Peyer's patch (tissue), 4 donors: Measurements from ENCODE around the gene PYCARD. TPM values are rescaled to one million over a fixed set of nuclear protein-coding genes. Genes with fewer than 3 reads are reported as not detected.
"Not testable (repeated sequence)": the region's sequence is repeated elsewhere in the genome, so short reads cannot be mapped to it uniquely, and the experiment has no call there.

Source experiments
- DNase-seq, 3 donors: peaks; one replicate each; pipeline ENCODE4 v3.0.0-alpha.2; 2017 to 2019
- H3K27ac ChIP-seq, 4 donors: fragments of 200-600 bp; sonication (generic); one replicate each; pipeline ENCODE4 v1.5.1; 2016 to 2019
- H3K27me3 ChIP-seq, 2 donors: fragments of 200-600 bp; sonication (generic); one replicate each; pipeline ENCODE4 v1.5.1; 2019
- H3K36me3 ChIP-seq, 3 donors: fragments of 200-600 bp; sonication (generic); one replicate each; pipeline ENCODE4 v1.5.1; 2016 to 2019
- H3K4me1 ChIP-seq, 4 donors: fragments of 200-600 bp; sonication (generic); one replicate each; pipeline ENCODE4 v1.5.1; 2016 to 2019
- H3K4me3 ChIP-seq, 4 donors: fragments of 200-600 bp; sonication (generic); 1 replicate in 3 of 4; 2 replicates in 1 of 4; pipeline ENCODE4 v1.5.1; 2016 to 2019; ENCODE audit warnings: mild to moderate bottlenecking in 1 of 4
- H3K9me3 ChIP-seq, 4 donors: fragments of 200-600 bp; sonication (generic); one replicate each; pipeline ENCODE4 v1.5.1; 2016 to 2019; ENCODE audit warnings: mild to moderate bottlenecking in 1 of 4
- CTCF ChIP-seq, 6 experiments: fragments of 450-650 bp in 4 of 6; fragments of 200-600 bp in 2 of 6; sonication (generic) in 1 of 6; IDR thresholded peaks; one replicate each; pipeline ENCODE4 v1.5.1; 2017 to 2019; ENCODE audit warnings: antibody characterized with exemption in 6 of 6, mild to moderate bottlenecking in 3 of 6, moderate library complexity in 1 of 6
- POLR2A ChIP-seq, 2 donors: fragments of 450-650 bp; IDR thresholded peaks; one replicate each; pipeline ENCODE4 v1.5.1; 2017; ENCODE audit warnings: antibody characterized with exemption in 2 of 2, mild to moderate bottlenecking in 2 of 2, moderate library complexity in 2 of 2
- small RNA-seq, 2 donors: library from RNA; depleted of rRNA; stranded (forward); fragments of <200 nt; gene quantifications; one replicate each; pipeline ENCODE3, GENCODE V24; 2016
- total RNA-seq, 4 donors: library from RNA; depleted of rRNA; stranded (reverse); fragments of >200 nt; gene quantifications; one replicate each; pipeline ENCODE4 v1.1.0, GENCODE V29; 2016

PYCARD gene
- total RNA-seq, 4 donors from 2014 or later, result 91.1 to 201 (median 125) TPM

- DNase-seq, result no peak
- no peak for TF ChIP-seq CTCF (IDR thresholded peaks at IDR 0.05)
- no peak for TF ChIP-seq POLR2A (IDR thresholded peaks at IDR 0.05)
- peaks cover 0 to 39% (median 16%) of the 10 kb centered on the region in 4 donors for H3K4me1 ChIP-seq
- H3K27ac ChIP-seq, result peak overlapping the region; percentile 87 to 99 (median 92)
- H3K36me3 ChIP-seq, result peaks cover 0 to 18% (median 0%) of the 10 kb centered on the region in 3 donors
- peak overlapping the region; percentile 56 to 92 (median 74) for H3K4me3 ChIP-seq
- H3K27me3 ChIP-seq, result no peaks in the 10 kb centered on the region
- H3K9me3 ChIP-seq, result no peaks in the 10 kb centered on the region
Observed at GRCh38 chr16:31179219-31179746, 23.3 kb downstream of the PYCARD start.

GRCh38 chr16:31177136-31177535 is 25.4 kb downstream of the PYCARD start:
- Histone ChIP-seq H3K36me3 (no peaks in the 10 kb centered on the region), H3K9me3 (no peaks in the 10 kb centered on the region), H3K4me3 (no peak overlapping the region), H3K27me3 (no peaks in the 10 kb centered on the region), H3K27ac (peak overlapping the region in 1 of 4 donors; percentile 66), H3K4me1 (peaks cover 0 to 18% (median 7%) of the 10 kb centered on the region in 4 donors)
- peak in 2 of 3 donors; percentile 50 to 61 for DNase-seq
- TF ChIP-seq CTCF (IDR thresholded peaks at IDR 0.05) (no peak), POLR2A (IDR thresholded peaks at IDR 0.05) (no peak)

GRCh38 chr16:31170048-31170447 is 32.5 kb downstream of the PYCARD start:
- H3K4me1 ChIP-seq, H3K36me3 ChIP-seq, DNase-seq, H3K27me3 ChIP-seq, H3K4me3 ChIP-seq, H3K9me3 ChIP-seq: not testable (repeated sequence)
- peak overlapping the region in 1 of 4 donors; percentile 50 for H3K27ac ChIP-seq

GRCh38 chr16:31168848-31169247 is 33.7 kb downstream of the PYCARD start:
- no peak for DNase-seq
- Histone ChIP-seq H3K4me3 (no peak overlapping the region), H3K4me1 (no peaks in the 10 kb centered on the region), H3K9me3 (no peaks in the 10 kb centered on the region), H3K36me3 (no peaks in the 10 kb centered on the region), H3K27ac (no peak overlapping the region), H3K27me3 (no peaks in the 10 kb centered on the region)
- TF ChIP-seq POLR2A (IDR thresholded peaks at IDR 0.05), result no peak
- TF ChIP-seq CTCF (IDR thresholded peaks at IDR 0.05), result no peak

- no peak for TF ChIP-seq POLR2A (IDR thresholded peaks at IDR 0.05)
- TF ChIP-seq CTCF (IDR thresholded peaks at IDR 0.05), result no peak
- no peak overlapping the region for H3K27ac ChIP-seq
- no peak overlapping the region for H3K4me3 ChIP-seq
- H3K36me3 ChIP-seq, result no peaks in the 10 kb centered on the region
- H3K9me3 ChIP-seq, result no peaks in the 10 kb centered on the region
- no peak for DNase-seq
- no peaks in the 10 kb centered on the region for H3K4me1 ChIP-seq
- no peaks in the 10 kb centered on the region for H3K27me3 ChIP-seq
Observed at GRCh38 chr16:31167315-31167714, 35.2 kb downstream of the PYCARD start.

GRCh38 chr16:31157136-31157535 is 45.4 kb downstream of the PYCARD start:
- TF ChIP-seq POLR2A (IDR thresholded peaks at IDR 0.05) (no peak), CTCF (IDR thresholded peaks at IDR 0.05) (no peak)
- no peak overlapping the region for H3K27ac ChIP-seq
- no peak for DNase-seq

More at GRCh38 chr16:31157136-31157535, 45.4 kb downstream of the PYCARD start:
- H3K27me3 ChIP-seq, result no peaks in the 10 kb centered on the region
- no peaks in the 10 kb centered on the region for H3K9me3 ChIP-seq
- no peaks in the 10 kb centered on the region for H3K36me3 ChIP-seq
- H3K4me1 ChIP-seq, result no peaks in the 10 kb centered on the region
- no peak overlapping the region for H3K4me3 ChIP-seq

Small RNA genes within 50 kb of the gene (small RNA-seq; reads per million reads assigned to genes)
- gene AC009088.4 (0 reads per million in 2 donors), gene NDUFA3P6 (0 reads per million in 2 donors)

Other genes starting within 250 kb of the PYCARD start
- 10 to 100 TPM in 3 of 4 donors, 1 to 10 TPM in 1; 10.0 to 22.0 (median 16.5) TPM for gene SETD1A, start 245.0 kb downstream of the PYCARD start, total RNA-seq
- gene HSD3B7, start 217.6 kb downstream of the PYCARD start, total RNA-seq, result 10 to 100 TPM; 38.8 to 59.1 (median 52.2) TPM
- 1 to 10 TPM in 2 of 4 donors, under 1 TPM in 1, not detected in 1; 0.18 to 1.3 (median 1.0) TPM for gene STX1B, start 192.1 kb downstream of the PYCARD start, total RNA-seq
- 100 to 1,000 TPM in 3 of 4 donors, 10 to 100 TPM in 1; 60.2 to 159 (median 101) TPM for gene STX4, start 169.2 kb downstream of the PYCARD start, total RNA-seq
- 10 to 100 TPM in 2 of 4 donors, 1 to 10 TPM in 2; 3.3 to 17.2 (median 11.4) TPM for gene ZNF668, start 128.5 kb downstream of the PYCARD start, total RNA-seq
- gene ZNF646, start 128.3 kb downstream of the PYCARD start, total RNA-seq, result 10 to 100 TPM; 11.6 to 42.1 (median 29.8) TPM
- gene PRSS53, start 113.8 kb downstream of the PYCARD start, total RNA-seq, result 10 to 100 TPM in 2 of 4 donors, 1 to 10 TPM in 2; 6.8 to 18.4 (median 12.0) TPM
- 100 to 1,000 TPM in 2 of 4 donors, 10 to 100 TPM in 2; 20.6 to 207 (median 102) TPM for gene VKORC1, start 108.0 kb downstream of the PYCARD start, total RNA-seq
- gene BCKDK, start 94.4 kb downstream of the PYCARD start, total RNA-seq, result 10 to 100 TPM; 30.5 to 71.4 (median 41.8) TPM
- 10 to 100 TPM; 41.5 to 89.4 (median 70.0) TPM for gene KAT8, start 85.1 kb downstream of the PYCARD start, total RNA-seq
- 100 to 1,000 TPM in 3 of 4 donors, 10 to 100 TPM in 1; 27.2 to 666 (median 549) TPM for gene PRSS8, start 67.0 kb downstream of the PYCARD start, total RNA-seq
- 10 to 100 TPM in 3 of 4 donors, not detected in 1; 26.1 to 31.3 (median 28.2) TPM for gene PRSS36, start 52.7 kb downstream of the PYCARD start, total RNA-seq
- gene FUS, start 22.6 kb downstream of the PYCARD start, total RNA-seq, result 100 to 1,000 TPM in 2 of 4 donors, 10 to 100 TPM in 2; 69.7 to 173 (median 121) TPM
- gene TRIM72, start 11.4 kb upstream of the PYCARD start, total RNA-seq, result not detected
- gene PYDC1, start 14.4 kb upstream of the PYCARD start, total RNA-seq, result not detected
- 10 to 100 TPM in 1 of 4 donors, 1 to 10 TPM in 2, under 1 TPM in 1; 0.35 to 14.9 (median 7.2) TPM for gene ITGAM, start 57.2 kb upstream of the PYCARD start, total RNA-seq
- 10 to 100 TPM in 1 of 4 donors, 1 to 10 TPM in 1, under 1 TPM in 1, not detected in 1; 0.70 to 18.2 (median 2.5) TPM for gene ITGAX, start 152.4 kb upstream of the PYCARD start, total RNA-seq
- under 1 TPM in 1 of 4 donors, not detected in 3; 0.83 TPM for gene ITGAD, start 190.6 kb upstream of the PYCARD start, total RNA-seq
- gene COX6A2, start 225.6 kb upstream of the PYCARD start, total RNA-seq, result not detected
- gene ZNF843, start 240.0 kb upstream of the PYCARD start, total RNA-seq, result 1 to 10 TPM in 1 of 4 donors, under 1 TPM in 1, not detected in 2; 0.47 to 1.3 TPM